Dermis microvascular lymphatic vessel endothelial cell (primary cell): Measurements from ENCODE around the gene CDC42. TPM values are rescaled to one million over a fixed set of nuclear protein-coding genes. Genes with fewer than 3 reads are reported as not detected.

ENCODE experiments used
- DNase-seq, 2 donors: peaks; one replicate each; pipeline versions ENCODE4 v3.0.0 to v3.0.0-alpha.2; 2010; ENCODE audit warnings: low read depth in 2 of 2
- total RNA-seq: library from RNA; depleted of rRNA; stranded (reverse); fragments of >200 nt; gene quantifications from 2 replicates; pipeline ENCODE4 v1.2.1, GENCODE V29; 2014

Gene CDC42
- total RNA-seq, 1 donor from 2014 or later: 802 TPM

- no peak for DNase-seq
Observed at GRCh38 chr1:22108339-22109105, 56.0 kb downstream of the CDC42 start.

GRCh38 chr1:22110016-22110415 lies 57.5 kb downstream of the CDC42 start:
- DNase-seq: no peak

- DNase-seq: no peak
Observed at GRCh38 chr1:22111115-22111514, 58.6 kb downstream of the CDC42 start.

- peak in 1 of 2 donors; percentile 45 for DNase-seq
Observed at GRCh38 chr1:22111620-22112019, 59.1 kb downstream of the CDC42 start.

- no peak for DNase-seq
Observed at GRCh38 chr1:22112554-22112953, 60.0 kb downstream of the CDC42 start.

- peak; percentile 36 to 89 for DNase-seq
Observed at GRCh38 chr1:22114083-22115012, 61.8 kb downstream of the CDC42 start.

- DNase-seq: peak in 1 of 2 donors; percentile 26
Observed at GRCh38 chr1:22115286-22115685, 62.8 kb downstream of the CDC42 start.

GRCh38 chr1:22117238-22117637 lies 64.7 kb downstream of the CDC42 start:
- DNase-seq: no peak

- DNase-seq: peak in 1 of 2 donors; percentile 24
Observed at GRCh38 chr1:22117851-22118250, 65.3 kb downstream of the CDC42 start.

- no peak for DNase-seq
Observed at GRCh38 chr1:22118291-22118992, 65.9 kb downstream of the CDC42 start.

GRCh38 chr1:22119626-22120468 lies 67.3 kb downstream of the CDC42 start:
- no peak for DNase-seq

- no peak for DNase-seq
Observed at GRCh38 chr1:22120469-22120790, 67.9 kb downstream of the CDC42 start.

- DNase-seq: no peak
Observed at GRCh38 chr1:22121421-22121911, 69.0 kb downstream of the CDC42 start.

- no peak for DNase-seq
Observed at GRCh38 chr1:22122273-22123070, 70.0 kb downstream of the CDC42 start.

GRCh38 chr1:22123071-22123390 lies 70.5 kb downstream of the CDC42 start:
- DNase-seq: no peak

- no peak for DNase-seq
Observed at GRCh38 chr1:22123901-22124404, 71.4 kb downstream of the CDC42 start.

- no peak for DNase-seq
Observed at GRCh38 chr1:22124592-22125229, 72.2 kb downstream of the CDC42 start.

- DNase-seq: no peak
Observed at GRCh38 chr1:22126531-22126930, 74.0 kb downstream of the CDC42 start.

GRCh38 chr1:22127248-22127647 lies 74.7 kb downstream of the CDC42 start:
- no peak for DNase-seq

GRCh38 chr1:22127731-22128130 lies 75.2 kb downstream of the CDC42 start:
- no peak for DNase-seq
